ENCODE data around the gene LAMA5. TPM values are rescaled to one million over a fixed set of nuclear protein-coding genes. Genes with fewer than 3 reads are reported as not detected.

Gene LAMA5
- total and polyA plus RNA-seq, 2 experiments from 2014 or later, result 201 to 298 TPM

GRCh38 chr20:62404761-62405107 is 37.6 kb upstream of the LAMA5 start (continued):
- TF ChIP-seq, protein P1, sequence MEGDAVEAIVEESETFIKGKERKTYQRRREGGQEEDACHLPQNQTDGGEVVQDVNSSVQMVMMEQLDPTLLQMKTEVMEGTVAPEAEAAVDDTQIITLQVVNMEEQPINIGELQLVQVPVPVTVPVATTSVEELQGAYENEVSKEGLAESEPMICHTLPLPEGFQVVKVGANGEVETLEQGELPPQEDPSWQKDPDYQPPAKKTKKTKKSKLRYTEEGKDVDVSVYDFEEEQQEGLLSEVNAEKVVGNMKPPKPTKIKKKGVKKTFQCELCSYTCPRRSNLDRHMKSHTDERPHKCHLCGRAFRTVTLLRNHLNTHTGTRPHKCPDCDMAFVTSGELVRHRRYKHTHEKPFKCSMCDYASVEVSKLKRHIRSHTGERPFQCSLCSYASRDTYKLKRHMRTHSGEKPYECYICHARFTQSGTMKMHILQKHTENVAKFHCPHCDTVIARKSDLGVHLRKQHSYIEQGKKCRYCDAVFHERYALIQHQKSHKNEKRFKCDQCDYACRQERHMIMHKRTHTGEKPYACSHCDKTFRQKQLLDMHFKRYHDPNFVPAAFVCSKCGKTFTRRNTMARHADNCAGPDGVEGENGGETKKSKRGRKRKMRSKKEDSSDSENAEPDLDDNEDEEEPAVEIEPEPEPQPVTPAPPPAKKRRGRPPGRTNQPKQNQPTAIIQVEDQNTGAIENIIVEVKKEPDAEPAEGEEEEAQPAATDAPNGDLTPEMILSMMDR (conservative IDR thresholded peaks at IDR 0.05; ENCODE audit: low read depth in 2 of 2), result no peak
- TF ChIP-seq STAT1 (IDR thresholded peaks at IDR 0.05; ENCODE audit: unreplicated experiment) (no peak), EZH2phosphoT487 (IDR thresholded peaks at IDR 0.05; ENCODE audit: unreplicated experiment) (no peak), JUNB (IDR thresholded peaks at IDR 0.05; ENCODE audit: unreplicated experiment) (no peak), POLR2AphosphoS5 (IDR thresholded peaks at IDR 0.05; ENCODE audit: low read depth) (no peak), CREB1 (CRISPR knock-in tag; IDR thresholded peaks at IDR 0.05; ENCODE audit: low read depth) (no peak), NANOG (IDR thresholded peaks at IDR 0.05; ENCODE audit: borderline replicate concordance) (no peak), ETS1 (IDR thresholded peaks at IDR 0.05) (no peak), REST (IDR thresholded peaks at IDR 0.05; ENCODE audit: unreplicated experiment) (no peak)

DNA sequence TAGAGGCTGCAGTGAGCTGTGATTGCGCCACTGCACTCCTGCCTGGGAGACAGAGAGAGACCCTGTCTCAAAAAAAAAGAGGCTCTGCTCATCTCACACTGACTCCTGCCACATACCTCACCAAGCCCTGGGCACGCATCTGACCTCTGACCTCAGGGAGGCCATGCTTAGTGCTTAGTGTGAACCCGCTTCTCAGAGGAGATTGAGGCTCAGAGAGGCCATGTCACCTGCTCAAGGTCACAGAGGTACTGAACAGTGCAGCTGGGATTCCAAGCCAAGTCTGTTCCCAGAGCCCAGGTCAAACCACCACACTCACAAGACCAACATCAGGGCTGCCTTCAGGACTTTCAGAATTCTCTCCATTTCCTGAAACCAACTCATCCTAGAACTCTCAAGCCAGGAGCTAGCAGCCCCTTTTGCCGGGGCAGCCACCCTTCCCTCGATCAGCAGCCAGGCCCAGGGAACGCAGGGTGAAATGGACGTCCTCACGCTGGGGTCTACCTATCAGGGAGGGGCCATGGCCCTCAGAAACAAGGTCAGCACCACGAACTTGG is 37.1 kb upstream of the LAMA5 start:
- Mint-ChIP-seq H3K36me3 (ENCODE audit: low read depth) (peaks cover 5% of the 10 kb centered on the region; the same call in 1 of the 3 replicates), H3K4me3 (peak overlapping the region; percentile 12; the same call in 1 of the 3 replicates), H3K9me3 (no peaks in the 10 kb centered on the region), H3K27ac (no peak overlapping the region), H3K27me3 (ENCODE audit: insufficient read depth, low read depth, poor library complexity) (peaks cover 12% of the 10 kb centered on the region), H3K4me1 (peaks cover 17% of the 10 kb centered on the region)
- Histone ChIP-seq H2AFZ (no peak overlapping the region), H3K27me3 (ENCODE audit: insufficient read depth) (no peaks in the 10 kb centered on the region), H3F3A (replicated peaks; ENCODE audit: low read depth) (no peaks in the 10 kb centered on the region), H3K27ac (ENCODE audit: low read depth) (no peak overlapping the region), H3K9me2 (ENCODE audit: insufficient read depth) (no peaks in the 10 kb centered on the region), H3K4me2 (no peak overlapping the region), H4K20me1 (replicated peaks; ENCODE audit: insufficient read depth) (no peaks in the 10 kb centered on the region; the same call in none of the 2 replicates), H3K79me2 (replicated peaks; ENCODE audit: insufficient read depth) (no peaks in the 10 kb centered on the region), H3K4me3 (no peak overlapping the region), H3K4me1 (ENCODE audit: insufficient read depth) (no peaks in the 10 kb centered on the region; the same call in 1 of the 2 replicates), H3K36me3 (ENCODE audit: insufficient read depth) (no peaks in the 10 kb centered on the region)
- TF ChIP-seq POLR2AphosphoS5 (IDR thresholded peaks at IDR 0.05; ENCODE audit: low read depth) (no peak), EZH2phosphoT487 (IDR thresholded peaks at IDR 0.05; ENCODE audit: unreplicated experiment) (no peak), EZH2 (IDR thresholded peaks at IDR 0.05; ENCODE audit: low read depth, unreplicated experiment) (no peak), NANOG (IDR thresholded peaks at IDR 0.05; ENCODE audit: borderline replicate concordance) (no peak), REST (IDR thresholded peaks at IDR 0.05; ENCODE audit: unreplicated experiment) (no peak), JUNB (IDR thresholded peaks at IDR 0.05; ENCODE audit: unreplicated experiment) (no peak)
- DNase-seq (ENCODE audit: low spot score) (no peak), ATAC-seq (no peak)

Measured in GM23338 (cell line).